KMS-11 (cell line): ENCODE results near the gene P2RX3.

Experiments used
- H2AFZ ChIP-seq: fragments of 200-600 bp; sonication (generic); 2 replicates; pipeline ENCODE4 v1.6.1; 2016; ENCODE audit warnings: antibody characterized with exemption, mixed run types, low read depth
- H3K27ac ChIP-seq: fragments of 200-600 bp; sonication (generic); 2 replicates; pipeline ENCODE4 v1.6.1; 2016; ENCODE audit warnings: mild to moderate bottlenecking, mixed run types
- H3K27me3 ChIP-seq: fragments of 200-600 bp; sonication (generic); 2 replicates; pipeline ENCODE4 v1.6.1; 2017; ENCODE audit warnings: mild to moderate bottlenecking, low read depth, mixed run types, moderate library complexity; ENCODE audit not compliant: insufficient read depth
- H3K36me3 ChIP-seq: fragments of 200-600 bp; sonication (generic); 2 replicates; pipeline ENCODE4 v1.6.1; 2017; ENCODE audit warnings: mild to moderate bottlenecking, mixed run types; ENCODE audit not compliant: insufficient read depth
- H3K4me1 ChIP-seq: fragments of 200-600 bp; sonication (generic); 2 replicates; pipeline ENCODE4 v1.6.1; 2016; ENCODE audit warnings: mild to moderate bottlenecking, low read depth, mixed run types; ENCODE audit not compliant: poor library complexity, severe bottlenecking
- H3K4me2 ChIP-seq: fragments of 200-600 bp; sonication (generic); 2 replicates; pipeline ENCODE4 v1.7.0; 2016; ENCODE audit warnings: mild to moderate bottlenecking, mixed run types
- H3K4me3 ChIP-seq: fragments of 200-600 bp; sonication (generic); IDR thresholded peaks from 2 replicates; pipeline ENCODE4 v1.6.1; 2017; ENCODE audit warnings: low read depth, low read length, mixed read lengths; ENCODE audit not compliant: insufficient read depth
- H3K79me2 ChIP-seq: fragments of 200-600 bp; sonication (generic); 2 replicates; pipeline ENCODE4 v1.6.1; 2016; ENCODE audit warnings: low read depth, mixed run types; ENCODE audit not compliant: insufficient read depth
- H3K9ac ChIP-seq: fragments of 200-600 bp; sonication (generic); 2 replicates; pipeline ENCODE4 v1.6.1; 2016; ENCODE audit warnings: mild to moderate bottlenecking, mixed run types
- H4K20me1 ChIP-seq: fragments of 200-600 bp; sonication (generic); 2 replicates; pipeline ENCODE4 v1.6.1; 2016; ENCODE audit warnings: mild to moderate bottlenecking, mixed run types; ENCODE audit not compliant: insufficient read depth
- CTCF ChIP-seq: fragments of 200-600 bp; sonication (generic); conservative IDR thresholded peaks from 2 replicates; pipeline ENCODE4 v1.6.1; 2017; ENCODE audit warnings: low read depth, mild to moderate bottlenecking, antibody characterized with exemption, low read length, moderate library complexity, mixed read lengths

P2RX3 gene

GRCh38 chr11:57320719-57321387 lies 17.3 kb upstream of the P2RX3 start:
- Histone ChIP-seq H2AFZ (no peak overlapping the region), H3K36me3 (no peaks in the 10 kb centered on the region), H3K4me1 (peaks cover 25% of the 10 kb centered on the region), H3K27ac (no peak overlapping the region), H3K4me3 (no peak overlapping the region), H3K79me2 (peaks cover 12% of the 10 kb centered on the region; the same call in 1 of the 2 replicates), H4K20me1 (no peaks in the 10 kb centered on the region), H3K4me2 (no peak overlapping the region), H3K9ac (no peak overlapping the region), H3K27me3 (no peaks in the 10 kb centered on the region)
- no peak for TF ChIP-seq CTCF

- Histone ChIP-seq H3K4me3 (no peak overlapping the region), H3K4me2 (no peak overlapping the region), H3K4me1 (peaks cover 33% of the 10 kb centered on the region), H2AFZ (no peak overlapping the region), H3K27me3 (no peaks in the 10 kb centered on the region), H4K20me1 (no peaks in the 10 kb centered on the region), H3K27ac (no peak overlapping the region), H3K36me3 (peaks cover 1% of the 10 kb centered on the region; the same call in 1 of the 2 replicates), H3K9ac (no peak overlapping the region), H3K79me2 (peaks cover 12% of the 10 kb centered on the region; the same call in 1 of the 2 replicates)
- TF ChIP-seq CTCF: no peak
Observed at GRCh38 chr11:57321388-57322255, 16.5 kb upstream of the P2RX3 start.

GRCh38 chr11:57322256-57323166 lies 15.6 kb upstream of the P2RX3 start:
- no peak overlapping the region for H3K27ac ChIP-seq
- peaks cover 12% of the 10 kb centered on the region; the same call in 1 of the 2 replicates for H3K79me2 ChIP-seq
- no peak overlapping the region for H3K4me3 ChIP-seq
- peaks cover 41% of the 10 kb centered on the region for H3K4me1 ChIP-seq
- H3K27me3 ChIP-seq: no peaks in the 10 kb centered on the region
- no peak overlapping the region for H2AFZ ChIP-seq
- H3K4me2 ChIP-seq: peak overlapping the region; percentile 6; the same call in 1 of the 2 replicates
- no peak for TF ChIP-seq CTCF
- H3K36me3 ChIP-seq: peaks cover 3% of the 10 kb centered on the region; the same call in 1 of the 2 replicates
- no peaks in the 10 kb centered on the region for H4K20me1 ChIP-seq
- no peak overlapping the region for H3K9ac ChIP-seq

GRCh38 chr11:57323167-57323854 lies 14.8 kb upstream of the P2RX3 start:
- H4K20me1 ChIP-seq: no peaks in the 10 kb centered on the region
- H2AFZ ChIP-seq: no peak overlapping the region
- no peak overlapping the region for H3K27ac ChIP-seq
- peaks cover 12% of the 10 kb centered on the region; the same call in 1 of the 2 replicates for H3K79me2 ChIP-seq
- H3K9ac ChIP-seq: peak overlapping the region; percentile 65; the same call in 1 of the 2 replicates
- H3K36me3 ChIP-seq: peaks cover 3% of the 10 kb centered on the region; the same call in 1 of the 2 replicates
- peaks cover 46% of the 10 kb centered on the region for H3K4me1 ChIP-seq
- no peaks in the 10 kb centered on the region for H3K27me3 ChIP-seq
- H3K4me3 ChIP-seq: no peak overlapping the region
- TF ChIP-seq CTCF: no peak
- peak overlapping the region; percentile 84 for H3K4me2 ChIP-seq
